GM10266 (cell line): ENCODE results near the gene HELZ.
"Not testable (repeated sequence)": the region's sequence is repeated elsewhere in the genome, so short reads cannot be mapped to it uniquely, and the experiment has no call there.

Source experiments
- DNase-seq: peaks from one replicate; pipeline ENCODE4 v3.0.0; 2012; ENCODE audit errors: extremely low spot score
- CTCF ChIP-seq: IDR thresholded peaks from 2 replicates; pipeline ENCODE4 v1.5.1; 2012; ENCODE audit warnings: mild to moderate bottlenecking, low read depth; ENCODE audit not compliant: control insufficient read depth, insufficient read depth; ENCODE audit errors: missing control alignments

The HELZ gene

GRCh38 chr17:67044940-67045339, 200.1 kb downstream of the HELZ start:
- DNase-seq, result no peak
- TF ChIP-seq CTCF, result no peak

- TF ChIP-seq CTCF, result no peak
- DNase-seq, result no peak
Measured at GRCh38 chr17:67044016-67044772, 200.8 kb downstream of the HELZ start, which contains the start of gene CACNG1. Gene CACNG1, plus strand, starts transcription at chr17:67044554. Its CDS starts 107 bp downstream, at chr17:67044661.

- DNase-seq, result no peak
- no peak for TF ChIP-seq CTCF
Measured at GRCh38 chr17:67043283-67043682, 201.7 kb downstream of the HELZ start.

GRCh38 chr17:67041941-67042899, 202.8 kb downstream of the HELZ start:
- peak; percentile 60 for DNase-seq
- TF ChIP-seq CTCF, result no peak

- no peak for DNase-seq
- TF ChIP-seq CTCF, result no peak
Measured at GRCh38 chr17:67041531-67041930, 203.5 kb downstream of the HELZ start.

- not testable (repeated sequence) for DNase-seq
Measured at GRCh38 chr17:67041119-67041518, 203.9 kb downstream of the HELZ start.

GRCh38 chr17:67040652-67041051, 204.3 kb downstream of the HELZ start:
- no peak for DNase-seq
- TF ChIP-seq CTCF, result no peak
